ENCODE data around the gene MARCHF6.
"Not testable (repeated sequence)": the region's sequence is repeated elsewhere in the genome, so short reads cannot be mapped to it uniquely, and the experiment has no call there.

MARCHF6 gene

GRCh38 chr5:10352430-10353240 lies 860 bp upstream of the MARCHF6 start:
- DNase-seq: peak; percentile 90

- no peak for DNase-seq
Observed at GRCh38 chr5:10354048-10354872, 765 bp downstream of the MARCHF6 start.

- DNase-seq: no peak
Observed at GRCh38 chr5:10355071-10355889, 1.8 kb downstream of the MARCHF6 start.

- no peak for DNase-seq
Observed at GRCh38 chr5:10358999-10359398, 5.5 kb downstream of the MARCHF6 start.

GRCh38 chr5:10360686-10361085 lies 7.2 kb downstream of the MARCHF6 start:
- DNase-seq: no peak

GRCh38 chr5:10363519-10364185 lies 10.2 kb downstream of the MARCHF6 start:
- DNase-seq: no peak

- no peak for DNase-seq
Observed at GRCh38 chr5:10364186-10364689, 10.7 kb downstream of the MARCHF6 start.

GRCh38 chr5:10365782-10366181 lies 12.3 kb downstream of the MARCHF6 start:
- DNase-seq: no peak

- no peak for DNase-seq
Observed at GRCh38 chr5:10366310-10367272, 13.1 kb downstream of the MARCHF6 start.

- DNase-seq: no peak
Observed at GRCh38 chr5:10367579-10367978, 14.1 kb downstream of the MARCHF6 start.

- no peak for DNase-seq
Observed at GRCh38 chr5:10370931-10371330, 17.4 kb downstream of the MARCHF6 start.

- not testable (repeated sequence) for DNase-seq
Observed at GRCh38 chr5:10371369-10371768, 17.9 kb downstream of the MARCHF6 start.

- DNase-seq: no peak
Observed at GRCh38 chr5:10372726-10373709, 19.5 kb downstream of the MARCHF6 start.

GRCh38 chr5:10374046-10375022 lies 20.8 kb downstream of the MARCHF6 start:
- no peak for DNase-seq

- not testable (repeated sequence) for DNase-seq
Observed at GRCh38 chr5:10375146-10375545, 21.7 kb downstream of the MARCHF6 start.

GRCh38 chr5:10376544-10376943 lies 23.0 kb downstream of the MARCHF6 start:
- DNase-seq: no peak

GRCh38 chr5:10377081-10377480 lies 23.6 kb downstream of the MARCHF6 start:
- DNase-seq: no peak

- DNase-seq: no peak
Observed at GRCh38 chr5:10381803-10382202, 28.3 kb downstream of the MARCHF6 start.

GRCh38 chr5:10384483-10384882 lies 31.0 kb downstream of the MARCHF6 start:
- DNase-seq: no peak
